HepG2 (cell line): ENCODE results near the gene NMRAL1. TPM values are rescaled to one million over a fixed set of nuclear protein-coding genes. Genes with fewer than 3 reads are reported as not detected.
A peak's percentile ranks its signal among the peaks of the same experiment; 100 is the strongest.

Experiments used
- CEBPB ChIP-seq: IDR thresholded peaks from 2 replicates; pipeline ENCODE4 v1.6.1; 2011; ENCODE audit warnings: low read depth, low read length, improper control_type of control experiment, borderline replicate concordance
- DNMT3B ChIP-seq: conservative IDR thresholded peaks from 2 replicates; pipeline ENCODE4 v1.6.1; 2016; ENCODE audit warnings: missing biosample characterization, control low read depth
- E2F5 ChIP-seq: sonication (generic); formaldehyde crosslinking; conservative IDR thresholded peaks from 2 replicates; pipeline ENCODE4 v1.4.0; 2020; ENCODE audit warnings: missing genetic modification reagents
- GATAD1 ChIP-seq: IDR thresholded peaks from 2 replicates; pipeline ENCODE4 v1.6.1; 2016; ENCODE audit warnings: missing genetic modification reagents, missing compliant biosample characterization
- GLI4 ChIP-seq: sonication (generic); formaldehyde crosslinking; IDR thresholded peaks from 2 replicates; pipeline ENCODE4 v1.5.1; 2020; ENCODE audit warnings: missing genetic modification reagents, mild to moderate bottlenecking, moderate library complexity, borderline replicate concordance
- GRHL1 ChIP-seq: sonication (generic); formaldehyde crosslinking; conservative IDR thresholded peaks from 2 replicates; pipeline ENCODE4 v1.8.0; 2022; ENCODE audit warnings: missing genetic modification reagents
- HDAC1 ChIP-seq: sonication (generic); formaldehyde crosslinking; IDR thresholded peaks from 2 replicates; pipeline ENCODE4 v1.5.1; 2020; ENCODE audit warnings: mild to moderate bottlenecking, missing genetic modification reagents
- HNRNPH1 ChIP-seq: fragments of 200-400 bp; formaldehyde crosslinking; optimal IDR thresholded peaks from 2 replicates; pipeline ENCODE3; 2017; ENCODE audit warnings: mild to moderate bottlenecking, low read depth, low read length
- HOXA9 ChIP-seq: sonication (generic); formaldehyde crosslinking; IDR thresholded peaks from 2 replicates; pipeline ENCODE4 v1.8.1; 2022; ENCODE audit warnings: missing genetic modification reagents, mild to moderate bottlenecking, moderate library complexity, borderline replicate concordance
- KAT7 ChIP-seq: IDR thresholded peaks from 2 replicates; pipeline ENCODE4 v1.6.1; 2018; ENCODE audit warnings: borderline replicate concordance, missing compliant biosample characterization
- NONO ChIP-seq, 2 experiments: fragments of 450-650 bp in 1 of 2; sonication (generic) in 1 of 2; formaldehyde crosslinking in 1 of 2; IDR thresholded peaks in 1 of 2; conservative IDR thresholded peaks in 1 of 2; 2 replicates each; pipeline versions ENCODE4 v1.6.1 to v1.8.0; 2017 to 2022; ENCODE audit warnings: mild to moderate bottlenecking in 1 of 2, missing genetic modification reagents in 1 of 2, moderate library complexity in 1 of 2
- RARG ChIP-seq: sonication (generic); formaldehyde crosslinking; IDR thresholded peaks from 2 replicates; pipeline ENCODE4 v1.4.0; 2020; ENCODE audit warnings: low read depth, mild to moderate bottlenecking, missing genetic modification reagents
- RBM22 ChIP-seq: fragments of 200-400 bp; formaldehyde crosslinking; optimal IDR thresholded peaks from 2 replicates; pipeline ENCODE3; 2017; ENCODE audit warnings: mild to moderate bottlenecking, low read length, moderate library complexity
- SALL2 ChIP-seq: sonication (generic); formaldehyde crosslinking; IDR thresholded peaks from 2 replicates; pipeline ENCODE4 v1.8.1; 2023; ENCODE audit warnings: mild to moderate bottlenecking, missing genetic modification reagents, inconsistent platforms
- SAP130 ChIP-seq: IDR thresholded peaks from 2 replicates; pipeline ENCODE4 v1.6.1; 2016; ENCODE audit warnings: low read depth
- SP5 ChIP-seq: IDR thresholded peaks from 2 replicates; pipeline ENCODE4 v1.6.1; 2016; ENCODE audit warnings: low read depth, borderline replicate concordance
- SPEN ChIP-seq: sonication (generic); formaldehyde crosslinking; IDR thresholded peaks from 2 replicates; pipeline ENCODE4 v1.5.1; 2020; ENCODE audit warnings: low read depth, mild to moderate bottlenecking, missing genetic modification reagents
- TCF7 ChIP-seq: sonication (generic); IDR thresholded peaks from 2 replicates; pipeline ENCODE4 v1.6.1; 2016; ENCODE audit warnings: antibody characterized with exemption, low read depth
- TFDP1 ChIP-seq: IDR thresholded peaks from 2 replicates; pipeline ENCODE4 v1.6.1; 2016; ENCODE audit warnings: missing compliant biosample characterization, missing genetic modification reagents, borderline replicate concordance
- ZFP91 ChIP-seq: sonication (generic); formaldehyde crosslinking; IDR thresholded peaks from 2 replicates; pipeline ENCODE4 v1.9.0; 2022; ENCODE audit warnings: missing genetic modification reagents, mild to moderate bottlenecking, borderline replicate concordance
- ZNF207 ChIP-seq: fragments of 450-650 bp; IDR thresholded peaks from 2 replicates; pipeline ENCODE4 v1.6.1; 2016; ENCODE audit warnings: antibody characterized with exemption, borderline replicate concordance
- ZNF556 ChIP-seq: sonication (generic); formaldehyde crosslinking; IDR thresholded peaks from 2 replicates; pipeline ENCODE4 v1.4.0; 2020; ENCODE audit warnings: mild to moderate bottlenecking, missing genetic modification reagents, borderline replicate concordance
- polyA plus RNA-seq, 8 experiments: library from polyadenylated mRNA; depleted of rRNA in 3 of 8; stranded (reverse) in 7 of 8; unstranded in 1 of 8; fragments of >200 nt; fragmentation: Illumina TruSeq in 4 of 8; extraction: Trizol in 4 of 8; gene quantifications; 2 replicates each; pipeline versions ENCODE4 v1.2.1 to v1.2.3, GENCODE V29; 2011 to 2016; ENCODE audit warnings: low read depth in 4 of 8, missing spikeins in 1 of 8, mixed read lengths in 1 of 8; ENCODE audit not compliant: insufficient read depth in 1 of 8
- total RNA-seq, 5 experiments: library from RNA; depleted of rRNA; stranded (reverse); fragments of >200 nt; fragmentation: Illumina TruSeq; extraction: Trizol; gene quantifications; 2 replicates each; pipeline ENCODE4 v1.2.3, GENCODE V29; 2016; ENCODE audit warnings: low read depth in 1 of 5

The NMRAL1 gene
- total and polyA plus RNA-seq, 2 of the 13 experiments (the other 11 are each of a cell fraction or from before 2014, with no cell fraction given), result 30.8 to 33.1 TPM

- TF ChIP-seq SP5 (0 out of 2 replicates have a peak, but pooled peaks have one; percentile 30), GLI4 (CRISPR knock-in tag) (no peak), ZNF207 (no peak), ZFP91 (CRISPR knock-in tag) (peak; percentile 68; the same call in 1 of the 2 replicates), ZNF556 (0 out of 2 replicates have a peak, but pooled peaks have one; percentile 31), SPEN (CRISPR knock-in tag) (peak; percentile 61; the same call in 1 of the 2 replicates), GRHL1 (no peak), RARG (no peak), SALL2 (CRISPR knock-in tag) (peak; percentile 42; the same call in 1 of the 2 replicates), GATAD1 (CRISPR knock-in tag) (peak; percentile 55; the same call in 1 of the 2 replicates), CEBPB (no peak), HOXA9 (no peak), HDAC1 (CRISPR knock-in tag) (peak; percentile 79), KAT7 (CRISPR knock-in tag) (no peak), NONO (IDR thresholded peaks at IDR 0.05) (no peak), NONO (CRISPR knock-in tag; conservative IDR thresholded peaks at IDR 0.05) (0 out of 2 replicates have a peak, but pooled peaks have one; percentile 20), TCF7 (no peak), E2F5 (CRISPR knock-in tag) (peak; percentile 75), TFDP1 (peak; percentile 86), RBM22 (no peak), DNMT3B (CRISPR knock-in tag) (0 out of 2 replicates have a peak, but pooled peaks have one; percentile 64), SAP130 (CRISPR knock-in tag) (peak; percentile 83), HNRNPH1 (no peak)
Measured at GRCh38 chr16:4416200-4417032, 58.0 kb downstream of the NMRAL1 start, which contains the start of gene CORO7 (continued).
